Fibroblast of peridontal ligament (primary cell): ENCODE results near the gene RARRES1.
A peak's percentile ranks its signal among the peaks of the same experiment; 100 is the strongest.

ENCODE experiments used
- DNase-seq: peaks from one replicate; pipeline ENCODE4 v3.0.0-alpha.2; 2010; ENCODE audit errors: extremely low read depth

The RARRES1 gene

DNA sequence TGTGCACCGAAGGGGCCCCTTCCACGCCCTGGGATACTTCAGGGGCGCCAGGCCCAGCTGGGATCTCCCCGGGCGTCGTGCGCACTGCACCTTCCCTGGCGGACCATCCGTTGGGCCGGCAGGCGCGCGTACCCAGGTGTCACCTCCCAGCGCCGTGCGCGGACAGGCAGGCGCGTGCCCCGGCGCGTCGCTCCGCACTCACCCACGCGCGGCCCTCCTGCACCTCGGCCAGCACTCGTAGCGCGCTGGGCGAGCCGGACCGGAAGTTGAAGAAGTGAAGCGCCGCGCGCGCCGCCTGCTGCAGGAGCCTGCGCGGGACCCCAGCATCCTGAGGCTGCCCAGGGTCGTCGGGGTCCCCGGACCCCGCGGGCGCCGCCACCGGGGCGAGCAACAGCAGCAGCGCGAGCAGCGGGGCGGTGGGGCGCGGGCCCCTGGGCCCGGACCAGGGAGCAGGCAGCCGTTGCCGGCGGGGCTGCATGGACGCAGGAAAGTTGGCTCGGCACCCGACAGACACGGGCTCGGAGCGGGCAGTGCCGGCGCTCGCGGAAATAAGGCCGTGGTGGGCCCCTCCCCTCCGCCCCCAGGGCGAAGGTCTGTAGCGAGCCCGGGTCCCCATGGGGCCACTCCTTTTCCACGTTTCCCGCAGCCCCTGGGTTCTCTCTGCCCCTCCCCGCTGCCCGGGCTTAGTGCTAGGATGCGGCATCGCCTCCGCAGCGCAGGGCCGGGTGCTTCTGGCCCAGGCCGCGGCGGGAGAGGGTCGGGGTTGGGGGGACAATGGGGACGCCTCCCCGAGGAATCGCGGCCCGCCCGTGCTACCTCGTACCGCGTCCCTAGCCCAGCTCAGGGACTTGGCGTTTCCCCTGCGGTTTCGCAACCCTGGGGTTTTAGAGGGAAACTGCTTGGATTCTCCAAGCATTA is at the start of gene RARRES1:
Gene RARRES1, minus strand, starts transcription at position 520 of the 918 bp plus-strand sequence. Its CDS starts 42 bp downstream, at position 478.
- DNase-seq: no peak

- DNase-seq: no peak
These were observed 49.6 kb upstream of the RARRES1 start for GRCh38 chr3:158781849-158782248.

- DNase-seq: no peak
These were observed 48.9 kb upstream of the RARRES1 start for GRCh38 chr3:158781191-158781590.

DNA sequence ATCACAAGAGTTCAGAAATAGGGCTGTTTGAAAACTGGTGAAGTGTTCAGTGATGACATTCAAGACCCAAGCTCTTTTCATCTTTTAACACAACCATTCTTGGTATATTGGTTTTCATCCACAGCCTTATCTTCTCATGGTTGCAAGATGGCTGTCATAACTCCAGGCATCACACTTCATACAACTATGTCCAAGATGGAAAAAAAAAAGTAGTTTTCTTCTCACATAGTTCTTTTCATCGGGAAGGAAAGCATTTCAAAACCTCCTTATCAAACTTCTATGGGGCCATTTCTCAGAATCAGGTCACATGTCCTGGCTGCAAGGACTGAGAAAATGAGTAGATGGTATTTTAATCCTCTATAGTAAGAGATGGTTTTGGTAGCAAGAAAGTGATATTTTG is 48.5 kb upstream of the RARRES1 start:
- no peak for DNase-seq

- DNase-seq: no peak
These were observed 45.1 kb upstream of the RARRES1 start for GRCh38 chr3:158777161-158777873.

- no peak for DNase-seq
These were observed 44.3 kb upstream of the RARRES1 start for GRCh38 chr3:158776531-158776930.

- no peak for DNase-seq
These were observed 43.5 kb upstream of the RARRES1 start for GRCh38 chr3:158775426-158776410.

- no peak for DNase-seq
These were observed 42.7 kb upstream of the RARRES1 start for GRCh38 chr3:158774965-158775364.

DNA sequence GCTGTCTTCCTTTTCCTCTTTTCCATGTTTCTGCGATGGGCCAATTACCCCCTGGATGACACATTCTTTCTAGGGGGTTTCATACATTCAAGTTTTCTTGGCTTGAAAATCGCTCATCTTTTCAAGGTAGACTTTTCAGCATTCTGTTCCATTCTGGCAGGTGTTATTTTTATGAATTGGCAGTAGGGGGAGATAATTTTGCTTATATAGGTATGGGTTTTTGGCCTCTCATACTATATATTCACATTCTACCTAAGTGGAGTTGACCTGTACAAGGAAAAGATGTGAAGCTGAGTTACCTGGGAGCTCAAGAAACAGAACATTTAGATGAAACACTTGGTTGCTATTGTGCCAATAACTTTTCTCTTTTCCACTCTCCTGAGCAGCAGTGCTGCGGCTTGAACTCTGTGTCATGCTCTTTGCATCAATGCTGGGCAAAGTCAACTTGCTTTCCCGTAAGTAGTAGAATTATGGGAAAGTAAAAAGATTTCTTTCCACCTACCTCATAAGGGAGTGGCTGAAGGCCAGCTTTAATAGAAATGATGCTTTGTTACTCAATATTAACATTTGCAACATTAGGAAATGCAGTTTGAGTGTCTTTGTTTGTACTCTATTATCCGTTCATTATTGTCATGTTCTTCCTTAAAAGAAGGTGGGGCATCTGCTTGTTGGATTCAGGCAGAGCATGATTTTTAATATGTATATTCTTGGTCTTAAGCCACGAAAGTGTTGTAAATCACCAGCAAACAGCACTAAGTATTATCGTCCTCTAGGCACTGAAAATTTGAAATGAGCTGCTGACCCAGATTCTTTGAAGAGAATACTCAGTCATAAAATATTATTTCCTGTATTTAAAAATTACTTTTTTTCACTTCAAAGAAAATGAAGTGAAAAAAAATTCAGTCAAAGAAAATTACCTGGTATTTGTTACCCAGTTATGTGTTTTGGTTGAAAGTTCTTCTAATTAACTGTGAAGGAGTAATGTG is 41.9 kb upstream of the RARRES1 start:
- no peak for DNase-seq

GRCh38 chr3:158773166-158773565 is 40.9 kb upstream of the RARRES1 start:
- no peak for DNase-seq

DNA sequence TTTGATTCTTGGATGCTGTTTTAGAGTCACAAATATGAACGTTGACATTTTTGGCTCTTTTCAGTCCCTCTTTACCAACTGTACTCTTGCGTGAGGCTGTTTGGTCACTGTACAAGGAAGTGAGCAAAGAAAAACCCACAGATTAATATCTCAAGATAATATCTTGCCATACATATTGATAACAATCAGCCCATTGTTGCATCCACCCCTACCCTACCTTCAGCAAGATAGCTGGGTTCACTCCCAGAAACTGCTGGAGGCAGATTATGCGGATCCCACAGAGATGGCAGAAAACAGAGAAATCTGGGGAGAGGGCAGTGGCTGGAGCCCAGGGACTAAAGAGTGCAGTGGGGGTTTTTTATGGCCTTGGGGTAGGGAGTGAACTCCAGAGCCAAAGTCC is 39.7 kb upstream of the RARRES1 start:
- DNase-seq: no peak

- DNase-seq: no peak
These were observed 39.3 kb upstream of the RARRES1 start for GRCh38 chr3:158771577-158771976.

DNA sequence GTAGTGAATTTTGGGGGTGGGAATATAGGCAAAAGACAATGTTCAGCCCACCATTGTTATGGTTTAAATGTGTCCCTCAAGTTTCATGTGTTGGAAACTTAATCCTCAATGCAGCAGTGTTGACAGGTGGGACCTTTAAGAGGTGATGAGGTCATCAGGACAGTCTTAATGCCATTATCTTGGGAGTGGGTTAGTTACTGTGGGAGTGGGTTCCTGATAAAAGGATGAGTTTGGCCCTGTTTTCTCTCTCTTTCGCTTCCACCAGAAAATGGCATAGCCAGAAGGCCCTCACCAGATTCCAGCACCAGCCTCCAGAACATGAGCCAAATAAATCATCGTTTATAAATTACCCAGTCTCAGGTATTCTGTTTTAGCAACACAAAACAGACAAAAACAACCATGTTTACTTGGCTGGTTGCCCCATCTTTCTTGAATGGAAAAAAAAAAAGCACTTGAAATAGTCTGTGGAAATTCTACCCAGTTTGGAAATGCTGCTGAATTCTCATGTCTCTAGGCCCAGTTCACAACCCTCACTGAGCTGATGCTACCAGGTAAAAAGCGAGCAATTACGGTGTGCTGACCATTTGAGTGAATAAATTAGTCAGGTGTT is 38.6 kb upstream of the RARRES1 start:
- no peak for DNase-seq

DNA sequence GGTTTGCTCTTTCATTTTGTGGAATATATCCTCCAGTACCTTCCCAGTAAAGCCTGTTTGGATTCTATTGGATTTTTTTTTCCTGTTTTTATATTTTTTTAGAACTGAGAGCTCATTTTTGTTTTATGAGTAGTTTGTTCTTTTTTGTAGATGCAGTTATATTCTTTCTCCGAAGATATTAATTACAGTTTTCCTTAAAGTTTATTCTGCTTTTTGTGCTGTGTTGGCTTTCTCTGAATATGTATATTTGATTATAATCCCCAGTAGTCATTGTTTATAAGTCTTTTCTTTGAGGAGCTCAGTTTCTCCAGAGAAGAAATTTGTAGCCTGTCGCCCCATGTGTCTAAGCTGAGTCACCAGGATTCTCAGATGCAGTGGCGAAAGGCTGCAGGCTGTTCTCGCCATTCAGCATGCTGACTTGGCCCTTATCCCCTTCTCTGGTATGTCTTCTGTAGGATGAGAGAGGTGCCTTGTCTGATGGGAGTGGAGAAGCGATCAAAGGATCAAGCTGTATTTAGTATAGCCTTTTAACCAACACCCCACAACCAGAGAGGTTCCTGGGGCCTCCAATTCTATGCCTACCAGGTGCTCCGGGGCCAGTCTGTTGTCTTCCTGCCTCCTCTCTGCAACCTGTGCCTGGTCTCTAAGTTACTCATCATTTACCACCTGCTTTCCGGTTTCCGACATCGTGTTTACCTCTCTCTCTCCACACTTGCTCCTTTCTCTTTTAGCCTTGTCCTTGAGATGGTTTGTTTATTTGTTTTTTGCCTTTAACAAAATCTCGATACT is 37.9 kb upstream of the RARRES1 start:
- peak; percentile 63 for DNase-seq

DNA sequence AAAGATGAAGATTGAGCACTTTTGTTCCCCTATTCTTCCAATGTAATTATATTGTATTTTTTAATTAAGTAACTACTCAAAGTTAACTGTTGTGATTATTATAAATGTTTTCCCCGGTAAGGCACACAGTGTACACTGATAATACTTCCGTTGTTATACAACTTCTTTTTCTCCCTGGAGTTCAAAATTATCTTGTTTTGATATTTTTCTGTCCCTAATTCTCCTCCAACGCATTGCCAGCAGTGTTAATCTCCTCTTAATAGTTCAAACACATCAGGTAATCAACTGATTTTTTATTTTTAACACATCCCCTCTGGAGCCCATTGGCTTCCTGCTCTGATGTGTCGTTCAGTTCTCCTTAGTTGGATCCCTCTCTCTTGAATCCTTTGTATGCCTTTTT is 37.3 kb upstream of the RARRES1 start:
- DNase-seq: no peak

DNA sequence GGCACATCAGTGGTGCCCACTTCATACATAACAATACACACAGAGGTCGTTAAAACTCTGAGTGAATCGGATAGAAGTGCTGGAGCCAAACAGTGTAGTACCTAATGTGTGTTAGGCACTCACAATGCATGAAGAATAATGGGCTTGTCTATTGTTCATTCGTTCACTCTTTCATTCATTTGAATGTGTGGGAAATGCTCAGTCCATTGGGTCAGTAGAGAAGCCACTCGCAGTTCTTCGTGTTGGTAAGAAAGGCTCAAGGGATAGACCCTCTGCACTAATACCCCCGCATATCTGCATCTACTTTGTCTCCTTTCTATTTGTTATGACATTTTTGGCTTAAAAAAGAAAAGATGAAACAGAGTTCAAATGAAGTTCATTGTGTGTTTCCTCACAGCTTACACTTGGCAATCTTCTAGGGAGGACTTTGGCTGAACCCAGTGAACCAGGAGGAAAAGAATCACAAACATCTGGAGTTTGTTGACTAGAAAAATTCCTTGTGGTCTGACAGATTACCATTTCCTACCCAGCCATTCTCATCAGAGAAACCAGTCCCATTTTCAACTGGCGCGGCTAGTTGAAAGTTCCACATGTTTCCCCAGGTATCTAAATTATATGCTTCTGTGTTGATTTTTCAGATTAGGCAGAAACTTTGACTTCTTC is 36.8 kb upstream of the RARRES1 start:
- peak; percentile 97 for DNase-seq

DNA sequence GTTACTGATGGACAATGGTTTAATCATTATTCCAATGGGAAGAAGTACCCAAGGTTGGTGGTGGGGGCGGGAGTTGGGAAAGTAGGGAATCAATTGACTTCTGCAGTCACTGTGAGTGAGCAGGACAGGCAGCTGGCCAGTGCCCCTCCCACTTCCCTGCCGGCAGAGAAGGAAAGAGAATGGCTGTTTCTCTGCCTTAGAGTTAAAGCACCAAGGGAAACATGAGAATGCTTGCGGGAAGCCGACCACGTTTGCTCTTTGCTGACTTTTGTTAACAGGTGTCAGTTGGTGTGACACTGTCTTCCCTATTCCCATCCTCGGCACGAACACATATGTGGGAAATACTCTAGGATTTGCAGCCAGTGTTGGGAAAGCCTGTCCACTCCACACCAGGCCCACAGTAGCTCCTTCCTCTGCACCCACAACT is 36.1 kb upstream of the RARRES1 start:
- peak; percentile 55 for DNase-seq

- no peak for DNase-seq
These were observed 34.1 kb upstream of the RARRES1 start for GRCh38 chr3:158766364-158766763.
